Amygdala (tissue), 56 donors: ENCODE measurements around the gene TSHZ3.

Experiments used
- DNase-seq, 56 donors: peaks; one replicate each; lab custom pipeline; 2025; lab: John Stamatoyannopoulos, UW

TSHZ3 gene

GRCh38 chr19:31269425-31270127 lies 79.7 kb downstream of the TSHZ3 start:
- no peak for DNase-seq

GRCh38 chr19:31268751-31269383 lies 80.4 kb downstream of the TSHZ3 start:
- no peak for DNase-seq

- no peak for DNase-seq
Observed at GRCh38 chr19:31266731-31267130, 82.5 kb downstream of the TSHZ3 start.

GRCh38 chr19:31266196-31266595 lies 83.0 kb downstream of the TSHZ3 start:
- DNase-seq, result no peak

- DNase-seq, result no peak
Observed at GRCh38 chr19:31264041-31264778, 85.0 kb downstream of the TSHZ3 start.

- no peak for DNase-seq
Observed at GRCh38 chr19:31263328-31263727, 85.9 kb downstream of the TSHZ3 start.

GRCh38 chr19:31262725-31263191 lies 86.5 kb downstream of the TSHZ3 start:
- DNase-seq, result no peak

GRCh38 chr19:31261603-31262212 lies 87.5 kb downstream of the TSHZ3 start:
- no peak for DNase-seq

GRCh38 chr19:31261019-31261602 lies 88.1 kb downstream of the TSHZ3 start:
- DNase-seq, result no peak

- no peak for DNase-seq
Observed at GRCh38 chr19:31260171-31260933, 88.9 kb downstream of the TSHZ3 start.

- no peak for DNase-seq
Observed at GRCh38 chr19:31258211-31259052, 90.8 kb downstream of the TSHZ3 start.

GRCh38 chr19:31257426-31258130 lies 91.7 kb downstream of the TSHZ3 start:
- no peak for DNase-seq

GRCh38 chr19:31257025-31257424 lies 92.2 kb downstream of the TSHZ3 start:
- no peak for DNase-seq

GRCh38 chr19:31256593-31256960 lies 92.7 kb downstream of the TSHZ3 start:
- DNase-seq, result no peak

GRCh38 chr19:31255831-31256592 lies 93.2 kb downstream of the TSHZ3 start:
- DNase-seq, result no peak

GRCh38 chr19:31255174-31255799 lies 93.9 kb downstream of the TSHZ3 start:
- DNase-seq, result no peak

GRCh38 chr19:31254611-31255010 lies 94.6 kb downstream of the TSHZ3 start:
- DNase-seq, result no peak
